Stimulated activated CD4-positive, alpha-beta T cell treated with anti-CD3 and anti-CD28 coated beads, Interleukin-12 subunit alpha, Interleukin-12 subunit beta, amount 100 ng/mL, for 48 hours (primary cell): ENCODE data around the gene INPP5A.
"Not testable (repeated sequence)": the region's sequence is repeated elsewhere in the genome, so short reads cannot be mapped to it uniquely, and the experiment has no call there.

ENCODE experiments used
- DNase-seq, 3 donors: peaks; one replicate each; pipeline ENCODE4 v3.0.0-alpha.2; 2020; ENCODE audit warnings: low read depth in 2 of 3, low spot score in 1 of 3

The INPP5A gene

DNA sequence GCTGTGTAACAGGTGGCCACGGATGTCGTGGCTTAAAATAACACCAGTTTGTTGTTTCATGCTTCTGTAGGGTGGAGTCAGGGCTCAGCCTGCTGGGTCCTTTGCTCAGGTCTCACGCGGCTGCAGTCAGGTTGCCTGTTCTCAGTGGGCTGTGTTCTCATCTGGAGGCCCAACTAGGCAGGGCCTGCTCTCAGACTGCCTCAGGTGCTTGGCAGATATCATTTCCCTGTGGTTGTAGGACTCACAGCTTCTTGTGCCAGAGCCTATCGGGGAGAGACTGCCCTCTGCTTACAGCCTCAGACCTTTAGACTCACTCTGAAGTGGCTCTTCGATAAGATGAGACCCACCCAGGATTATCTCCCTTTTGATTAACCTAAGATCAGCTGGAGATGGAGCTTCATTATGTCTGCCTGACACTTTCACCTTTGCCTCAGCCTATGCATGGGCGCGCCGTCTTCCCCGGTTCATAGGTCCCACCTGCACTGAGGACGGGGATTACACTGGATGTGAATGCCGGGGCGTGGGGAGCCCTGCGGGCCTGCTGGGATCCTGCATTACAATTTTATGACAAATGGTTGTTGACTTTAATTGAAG lies 55.3 kb downstream of the INPP5A start:
- no peak for DNase-seq

DNA sequence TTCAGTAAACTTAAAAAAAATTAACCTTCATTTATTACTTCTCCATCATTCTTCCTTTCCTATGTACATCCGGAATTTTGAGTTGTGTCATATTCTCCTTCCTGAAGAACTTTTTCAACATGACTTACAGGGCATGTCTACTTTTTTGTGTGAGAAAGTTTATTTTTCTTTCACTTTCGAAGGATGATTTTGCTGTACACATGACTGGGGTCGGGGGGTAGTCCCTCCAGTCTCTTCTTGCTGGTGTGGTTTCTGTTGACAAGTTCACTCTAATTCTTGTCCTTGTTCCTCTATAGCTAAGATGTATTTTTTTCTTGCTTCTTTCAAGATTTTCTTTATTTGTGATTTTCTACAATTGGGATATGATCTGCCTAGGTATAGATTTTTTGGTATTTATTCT lies 55.8 kb downstream of the INPP5A start:
- DNase-seq: no peak

DNA sequence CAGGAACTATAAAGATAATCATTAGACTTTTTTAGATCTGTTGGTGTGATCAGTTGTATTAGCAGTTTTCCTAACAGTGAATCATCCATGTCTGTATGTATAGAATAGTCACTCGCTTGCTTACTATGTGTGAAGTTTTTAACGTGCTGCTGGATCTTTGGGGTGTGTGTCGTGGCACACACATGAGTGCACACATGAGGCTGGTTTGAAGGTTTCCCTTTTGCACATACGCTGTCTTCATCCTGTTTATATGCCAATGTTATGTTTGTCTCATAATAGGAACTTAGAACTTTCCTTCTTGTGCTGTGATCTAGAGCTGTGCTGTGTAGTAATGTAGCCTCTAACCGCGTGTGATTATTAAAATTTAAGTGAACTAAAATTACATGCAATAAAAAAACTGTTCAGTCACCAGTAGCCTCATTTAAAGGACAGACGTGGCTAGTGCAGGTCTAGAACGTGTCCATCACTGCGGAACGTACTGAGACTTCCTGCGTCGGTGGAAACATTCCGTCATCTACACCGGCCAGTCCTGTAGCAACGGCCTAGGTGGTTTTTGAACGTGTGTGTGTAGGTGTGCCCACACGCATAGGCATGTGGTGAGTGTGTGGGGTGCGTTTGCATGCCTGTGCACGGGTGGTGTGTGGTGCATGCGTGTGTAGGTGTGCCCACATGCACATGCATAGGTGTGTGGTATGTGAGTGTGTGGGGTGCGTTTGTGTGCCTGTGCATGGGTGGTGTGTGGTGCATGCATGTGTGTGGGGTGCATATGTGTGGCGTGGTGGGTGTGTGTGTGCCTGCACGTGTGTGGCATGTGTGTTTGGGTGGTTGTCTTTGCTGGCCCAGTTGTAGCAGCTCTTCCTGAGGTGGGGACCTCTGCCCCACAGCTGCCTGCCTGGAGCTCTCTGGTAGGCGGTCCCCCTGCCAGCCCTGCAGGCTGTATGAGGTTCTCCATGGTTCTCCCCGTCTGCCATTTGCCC lies 56.6 kb downstream of the INPP5A start:
- DNase-seq: no peak

DNA sequence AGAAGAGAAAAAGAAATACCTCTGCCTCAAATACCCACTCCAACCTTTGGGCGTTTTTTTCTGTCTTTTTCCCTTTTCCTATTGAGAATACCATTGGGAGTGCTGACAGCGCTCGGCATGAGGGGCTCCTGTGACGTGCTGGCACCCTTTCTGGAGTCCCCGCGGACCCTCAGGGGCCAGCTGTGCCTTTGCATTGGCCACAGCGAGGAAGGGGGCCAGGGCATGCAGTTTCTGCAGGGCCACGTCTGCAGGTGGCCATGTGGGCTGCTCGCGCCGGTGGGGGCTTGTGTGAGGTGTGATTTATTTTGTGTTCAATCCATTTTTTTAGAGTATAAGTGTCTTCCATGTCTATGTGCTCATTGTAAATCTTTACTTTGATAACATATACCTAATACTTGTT lies 57.4 kb downstream of the INPP5A start:
- no peak for DNase-seq

DNA sequence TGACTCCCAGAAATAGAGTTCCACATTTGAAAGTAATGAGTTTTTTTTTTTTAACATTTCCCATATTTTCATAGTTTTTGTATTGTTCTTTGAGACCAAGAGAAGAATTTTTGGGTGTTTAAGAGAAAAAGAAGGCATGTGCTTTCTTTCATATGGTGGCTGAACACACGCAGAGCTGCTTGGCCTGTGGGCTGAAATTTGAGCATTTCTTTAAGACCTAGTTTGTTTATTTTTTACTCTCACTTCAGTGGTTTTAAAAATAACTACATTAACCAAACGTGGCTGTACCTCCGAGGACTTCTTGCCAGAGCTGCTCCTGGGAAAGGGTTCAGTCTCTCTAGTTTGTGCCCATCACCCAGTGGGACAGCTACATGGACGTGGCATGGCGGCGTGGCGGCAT lies 58.3 kb downstream of the INPP5A start:
- DNase-seq: no peak

DNA sequence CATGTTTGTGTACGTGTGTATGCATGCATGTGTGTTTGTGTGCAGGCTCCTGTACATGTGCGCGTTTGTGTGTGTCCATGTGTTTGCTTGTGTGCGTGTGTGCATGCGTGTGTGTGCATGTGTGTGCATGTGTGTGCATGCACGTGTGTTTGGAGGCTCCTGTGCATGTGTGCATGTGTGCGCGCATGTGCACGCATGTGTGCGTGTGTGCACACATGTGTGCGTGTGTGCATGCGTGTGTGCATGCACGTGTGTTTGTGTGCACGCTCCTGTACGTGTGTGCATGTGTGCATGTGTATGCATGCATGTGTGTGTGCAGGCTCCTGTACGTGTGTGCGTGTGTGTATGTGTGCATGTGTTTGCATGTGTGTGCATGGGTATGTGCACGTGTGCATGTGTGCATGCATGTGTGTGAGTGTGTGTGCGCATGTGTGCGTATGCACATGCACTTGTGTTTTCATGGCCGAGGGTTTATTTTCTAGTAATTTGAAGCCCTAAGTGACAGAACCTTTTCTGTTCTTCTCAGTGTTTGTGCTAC lies 59.2 kb downstream of the INPP5A start:
- no peak for DNase-seq

DNA sequence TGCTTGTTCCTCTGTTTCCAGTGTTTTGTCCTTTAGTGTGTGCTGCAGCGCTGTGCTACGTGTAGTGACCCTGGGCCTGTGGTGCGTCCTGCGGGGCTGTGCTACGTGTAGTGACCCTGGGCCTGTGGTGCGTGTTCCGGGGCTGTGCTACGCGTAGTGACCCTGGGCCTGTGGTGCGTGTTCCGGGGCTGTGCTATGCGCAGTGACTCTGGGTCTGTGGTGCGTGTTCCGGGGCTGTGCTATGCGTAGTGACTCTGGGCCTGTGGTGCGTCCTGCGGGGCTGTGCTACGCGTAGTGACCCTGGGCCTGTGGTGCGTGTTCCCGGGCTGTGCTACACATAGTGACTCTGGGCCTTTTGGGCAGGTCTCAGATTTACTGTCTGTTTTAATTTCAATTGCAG lies 60.1 kb downstream of the INPP5A start:
- no peak for DNase-seq

DNA sequence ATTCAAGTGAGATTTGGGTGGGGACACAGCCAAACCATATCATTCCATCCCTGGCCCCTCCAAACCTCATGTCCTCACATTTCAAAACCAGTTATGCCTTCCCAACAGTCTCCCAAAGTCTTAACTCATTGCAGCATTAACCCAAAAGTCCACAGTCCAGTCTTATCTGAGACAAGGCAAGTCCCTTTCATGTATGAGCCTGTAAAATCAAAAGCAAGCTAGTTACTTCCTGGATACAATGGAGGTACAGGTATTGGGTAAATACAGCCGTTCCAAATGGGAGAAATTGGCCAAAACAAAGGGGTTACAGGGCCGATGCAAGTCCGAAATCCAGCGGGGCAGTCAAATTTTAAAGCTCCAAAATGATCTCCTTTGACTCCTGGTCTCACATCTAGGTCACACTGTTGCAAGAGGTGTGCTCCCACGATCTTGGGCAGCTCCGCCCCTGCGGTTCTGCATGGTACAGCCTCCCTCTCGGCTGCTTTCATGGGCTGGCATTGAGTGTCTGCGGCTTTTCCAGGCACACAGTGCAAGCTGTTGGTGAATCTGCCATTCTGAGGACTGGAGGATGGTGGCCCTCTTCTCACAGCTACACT lies 61.5 kb downstream of the INPP5A start:
- DNase-seq: not testable (repeated sequence)

DNA sequence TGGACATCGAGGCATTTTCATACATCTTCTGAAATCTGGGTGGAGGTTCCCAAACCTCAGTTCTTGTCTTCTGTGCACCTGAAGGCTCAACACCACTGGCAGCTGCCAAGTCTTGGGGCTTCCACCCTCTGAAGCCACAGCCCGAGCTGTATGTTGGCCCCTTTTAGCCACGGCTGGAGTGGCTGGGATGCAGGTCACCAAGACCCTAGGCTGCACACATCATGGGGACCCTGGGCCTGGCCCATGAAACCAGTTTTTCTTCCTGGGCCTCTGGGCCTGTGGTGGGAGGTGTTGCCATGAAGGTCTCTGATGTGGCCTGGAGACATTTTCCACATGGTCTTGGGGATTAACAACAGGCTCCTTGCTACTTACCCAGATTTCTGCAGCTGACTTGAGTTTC lies 62.1 kb downstream of the INPP5A start:
- no peak for DNase-seq

DNA sequence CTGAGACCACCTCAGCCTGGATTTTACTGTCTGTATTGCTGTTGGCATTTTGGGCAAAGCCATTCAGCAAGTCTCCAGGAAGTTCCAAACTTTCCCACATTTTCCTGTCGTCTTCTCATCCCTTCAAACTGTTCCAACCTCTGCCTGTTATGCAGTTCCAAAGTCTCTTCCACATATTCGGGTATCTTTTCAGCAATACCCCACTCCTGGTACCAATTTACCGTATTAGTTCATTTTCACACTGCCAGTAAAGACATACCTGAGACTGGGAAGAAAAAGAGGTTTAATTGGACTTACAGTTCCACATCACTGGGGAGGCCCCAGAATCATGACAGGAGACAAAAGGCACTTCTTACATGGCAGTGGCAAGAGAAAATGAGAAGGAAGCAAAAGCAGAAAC lies 62.8 kb downstream of the INPP5A start:
- DNase-seq: no peak

DNA sequence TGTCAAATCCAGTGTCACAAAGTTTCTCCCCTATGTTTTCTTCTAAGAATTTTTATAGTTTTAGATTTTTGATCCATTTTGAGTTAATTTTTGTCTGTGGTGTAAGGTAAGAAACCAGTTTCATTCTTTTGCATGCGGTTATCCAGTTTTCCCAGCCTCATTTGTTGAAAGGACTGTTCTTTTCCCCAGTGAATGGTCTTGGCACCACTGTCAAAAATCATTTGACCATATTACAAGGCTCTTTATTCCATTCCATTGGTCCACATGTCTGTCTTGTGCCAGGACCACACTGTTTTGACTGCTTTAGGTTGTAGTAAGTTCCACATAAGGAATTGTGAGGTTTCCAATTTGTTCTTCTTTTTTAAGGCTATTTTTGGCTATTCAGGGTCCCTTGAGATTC lies 64.0 kb downstream of the INPP5A start:
- no peak for DNase-seq

DNA sequence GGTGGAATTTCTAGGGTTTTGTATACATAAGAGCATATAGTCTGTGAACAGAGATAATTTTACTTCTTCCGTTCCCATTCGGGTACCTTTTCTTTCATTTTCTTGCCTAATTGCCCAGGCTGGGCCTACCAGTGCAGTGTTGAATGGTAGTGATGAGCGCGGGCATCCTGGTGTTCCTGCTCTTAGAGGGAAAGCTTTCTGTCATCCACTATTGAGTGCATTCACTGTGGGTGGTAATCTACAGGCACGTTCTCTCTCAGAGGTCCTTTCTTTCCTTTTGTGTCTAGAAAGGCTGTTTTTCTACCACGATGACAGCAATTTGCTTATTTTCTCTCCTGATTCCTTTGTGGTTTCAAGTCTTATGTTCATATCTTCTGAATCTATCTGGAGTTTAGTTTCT lies 65.0 kb downstream of the INPP5A start:
- DNase-seq: no peak

DNA sequence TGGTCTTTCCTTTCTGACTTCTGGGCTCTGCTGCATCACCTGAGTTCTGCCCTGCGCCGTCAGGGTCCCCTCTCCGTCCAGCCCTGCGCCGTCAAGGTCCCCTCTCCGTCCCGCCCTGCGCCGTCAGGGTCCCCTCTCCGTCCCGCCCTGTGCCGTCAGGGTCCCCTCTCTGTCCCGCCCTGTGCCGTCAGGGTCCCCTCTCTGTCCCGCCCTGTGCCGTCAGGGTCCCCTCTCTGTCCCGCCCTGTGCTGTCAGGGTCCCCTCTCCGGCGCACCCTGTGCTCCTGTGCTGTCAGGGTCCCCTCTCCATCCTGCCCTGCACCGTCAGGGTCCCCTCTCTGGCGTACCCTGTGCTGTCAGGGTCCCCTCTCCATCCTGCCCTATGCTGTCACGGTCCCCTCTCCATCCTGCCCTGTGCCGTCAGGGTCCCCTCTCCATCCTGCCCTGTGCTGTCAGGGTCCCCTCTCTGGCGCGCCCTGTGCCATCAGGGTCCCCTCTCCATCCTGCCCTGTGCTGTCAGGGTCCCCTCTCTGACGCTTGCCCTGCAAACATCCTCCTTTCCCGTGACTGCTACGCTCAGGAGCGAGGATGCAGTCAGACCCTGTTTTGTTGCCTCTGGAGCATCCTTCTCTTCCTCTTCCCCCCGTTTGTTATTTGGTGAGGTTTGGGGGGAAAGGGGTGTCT lies 66.4 kb downstream of the INPP5A start:
- no peak for DNase-seq

DNA sequence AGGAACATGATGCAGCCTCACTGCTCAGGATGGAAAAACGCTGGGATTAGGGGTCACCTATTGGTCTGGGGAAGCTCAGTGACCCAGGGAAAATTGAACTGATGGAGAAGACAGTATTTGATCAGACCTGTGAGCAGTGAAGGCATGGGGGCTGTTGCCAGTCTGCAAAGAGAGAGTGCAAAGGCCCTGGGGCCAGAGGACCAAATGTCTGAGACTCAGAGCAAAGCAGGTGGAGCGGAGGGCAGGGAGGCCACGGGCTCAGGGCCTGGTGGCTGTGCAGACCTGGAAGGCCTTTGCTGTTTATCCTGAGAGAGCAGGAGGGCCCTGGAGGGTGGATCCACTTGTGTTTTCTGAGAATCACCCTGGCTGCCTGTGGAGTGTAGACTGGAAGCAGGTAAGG lies 67.1 kb downstream of the INPP5A start:
- no peak for DNase-seq

DNA sequence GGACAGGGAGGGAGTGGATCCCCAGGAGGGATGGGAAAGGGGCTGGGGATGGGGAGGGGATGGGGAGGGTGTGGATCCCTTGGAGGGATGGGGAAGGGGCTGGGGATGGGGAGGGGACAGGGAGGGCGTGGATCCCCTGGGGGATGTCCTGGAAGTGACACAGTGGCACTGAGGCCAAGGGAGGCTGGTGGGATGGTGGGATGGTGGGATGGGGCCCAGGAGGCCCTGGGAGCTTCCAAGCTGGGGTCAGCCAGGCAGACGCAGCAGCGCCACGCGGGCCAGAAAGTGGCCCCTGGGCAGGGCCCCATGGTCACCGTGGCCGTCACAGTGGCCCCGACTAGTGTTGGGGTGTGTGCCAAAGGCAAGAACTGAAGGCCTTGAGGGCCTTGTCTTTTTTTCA lies 67.8 kb downstream of the INPP5A start:
- DNase-seq: no peak

DNA sequence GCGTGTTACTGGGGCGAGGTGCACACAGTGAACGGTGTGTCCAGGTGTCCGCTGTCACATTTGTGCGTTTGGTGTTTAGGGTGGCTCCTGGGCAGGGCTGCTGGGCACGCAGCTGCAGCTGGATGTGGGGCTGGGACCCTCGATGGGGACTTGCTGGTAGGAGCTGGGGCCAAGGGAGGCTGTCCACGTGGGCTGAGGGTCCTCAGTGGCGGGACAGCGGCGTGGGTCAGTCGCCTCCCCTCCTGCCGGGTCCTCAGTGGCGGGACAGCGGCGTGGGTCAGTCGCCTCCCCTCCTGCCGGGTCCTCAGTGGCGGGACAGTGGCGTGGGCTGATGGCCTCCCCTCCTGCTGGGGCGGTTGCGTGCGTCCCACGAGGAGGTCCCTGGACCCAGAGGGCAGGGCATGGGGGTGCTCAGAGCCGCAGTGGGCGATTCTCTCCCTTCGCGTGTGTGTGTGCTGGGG lies 68.5 kb downstream of the INPP5A start:
- DNase-seq: no peak

DNA sequence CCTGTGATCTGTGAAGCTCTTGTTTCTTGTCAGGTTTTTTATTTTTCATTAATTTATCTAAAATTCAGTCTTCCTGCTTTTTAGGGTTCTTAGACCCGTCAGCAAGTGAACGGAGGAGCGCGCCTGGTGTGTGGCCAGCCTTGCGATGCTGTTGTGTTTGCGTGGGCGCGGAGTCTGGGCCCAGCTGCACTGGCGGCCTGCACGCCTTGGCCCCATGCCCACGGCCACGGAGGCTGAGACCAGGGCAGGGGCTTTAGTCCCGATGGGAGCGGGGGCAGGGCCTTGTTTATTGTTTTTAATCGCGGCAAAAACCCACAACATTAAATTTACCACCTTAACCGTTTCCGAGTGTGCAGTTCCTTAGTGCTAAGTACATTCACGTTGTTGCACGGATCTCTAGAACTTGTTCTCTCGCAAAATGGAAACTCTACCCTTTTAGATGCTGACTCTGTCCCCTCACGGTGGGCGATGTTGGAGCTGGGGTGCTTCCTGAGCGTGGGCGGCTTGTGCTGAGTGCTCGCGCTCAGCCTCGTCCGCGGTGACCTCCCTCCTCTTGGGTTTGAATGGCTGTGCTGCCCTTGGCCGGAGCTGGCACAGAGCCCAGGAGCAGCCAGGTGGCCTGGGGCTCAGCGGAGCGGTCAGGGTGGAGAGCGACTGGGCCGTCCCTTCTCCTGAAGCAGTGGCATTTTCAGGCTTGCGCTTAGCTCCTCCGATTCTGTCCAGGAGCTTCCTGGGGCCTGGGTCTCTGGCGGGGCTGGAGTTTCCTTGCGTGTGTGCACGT lies 69.1 kb downstream of the INPP5A start:
- DNase-seq: no peak

DNA sequence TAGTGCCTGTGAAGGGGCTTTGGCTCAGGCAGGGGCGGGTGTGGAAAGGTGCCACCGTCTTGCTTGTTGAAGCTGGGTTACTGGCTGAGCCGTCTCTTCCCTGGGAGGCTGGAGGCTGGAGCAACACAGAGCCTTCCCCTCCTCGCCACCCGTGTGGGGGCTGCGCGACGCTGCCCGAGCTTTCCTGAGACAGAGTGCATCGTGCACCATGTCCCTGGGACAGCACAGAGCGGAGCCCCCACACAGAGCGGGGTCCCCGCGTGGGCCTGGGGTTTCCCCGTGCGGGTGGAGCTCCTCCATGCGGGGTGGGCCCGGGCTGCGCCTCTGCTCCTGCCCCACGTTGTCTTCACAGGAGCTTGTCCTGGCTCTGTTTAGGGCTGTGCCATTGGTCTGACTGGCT lies 69.9 kb downstream of the INPP5A start:
- no peak for DNase-seq

DNA sequence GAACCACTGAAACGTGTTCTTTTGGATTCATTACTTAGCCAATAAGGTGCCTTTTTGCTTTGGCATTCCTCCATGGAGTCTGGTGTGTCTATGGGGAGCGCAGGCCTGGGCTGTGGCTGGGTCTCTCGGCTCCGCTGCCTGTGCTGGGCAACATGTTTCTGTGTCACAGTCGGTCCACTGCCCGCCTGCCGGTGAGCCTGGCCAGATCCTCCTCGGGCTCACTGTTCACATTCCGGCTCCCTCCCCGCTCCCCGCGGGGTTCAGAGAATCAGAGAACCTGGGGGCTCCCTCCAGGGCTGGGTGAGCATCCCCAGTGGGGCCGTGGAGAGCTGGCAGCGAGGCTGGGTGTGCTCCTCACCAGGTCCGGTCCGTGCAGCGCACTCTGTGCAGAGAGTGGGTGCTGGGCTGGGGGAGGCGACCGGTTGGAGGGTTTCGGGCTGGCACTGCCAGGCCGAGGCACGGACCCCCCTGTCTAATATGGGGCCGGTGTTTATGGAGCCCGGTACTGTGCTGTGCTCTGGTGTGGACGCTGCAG lies 70.4 kb downstream of the INPP5A start:
- DNase-seq: no peak

DNA sequence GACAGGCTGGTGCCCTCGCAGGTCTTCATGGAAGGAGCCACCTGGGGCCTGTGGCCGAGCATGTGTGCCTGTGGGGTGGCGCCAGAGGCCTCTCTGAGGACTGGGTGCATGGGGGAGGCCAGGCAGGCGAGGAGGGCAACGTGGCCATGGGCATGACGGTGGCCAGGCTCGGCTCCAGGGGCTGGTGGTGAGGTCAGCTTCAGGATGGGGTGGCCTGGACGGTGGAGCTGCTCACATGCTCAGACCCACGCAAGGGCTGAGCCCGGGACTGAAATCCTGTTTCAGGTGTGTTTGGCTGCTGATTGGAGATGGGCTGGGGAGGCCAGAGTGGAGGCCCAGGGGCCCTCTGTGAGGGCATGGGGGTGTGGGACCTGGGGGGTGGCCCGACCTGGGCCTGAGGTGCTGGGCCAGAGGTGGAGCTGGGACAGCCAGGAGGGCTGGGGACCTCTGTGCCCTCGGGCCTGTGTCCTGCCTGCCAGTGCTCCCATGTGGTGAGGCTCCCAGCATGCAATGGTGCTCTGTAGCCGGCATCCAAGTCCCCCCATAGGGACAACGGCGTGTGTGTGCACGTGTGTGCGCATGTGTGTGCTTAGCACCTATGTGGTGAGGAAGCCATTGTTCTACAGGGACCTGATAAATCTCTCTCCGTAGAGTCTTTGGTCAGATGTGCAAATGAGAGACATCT lies 71.1 kb downstream of the INPP5A start:
- DNase-seq: no peak
